Esophagus muscularis mucosa (tissue), 3 donors: ENCODE measurements around the gene ATP1A2.

Experiments used
- POLR2A ChIP-seq: fragments of 450-650 bp; IDR thresholded peaks from one replicate; pipeline ENCODE4 v1.6.1; 2017; ENCODE audit warnings: antibody characterized with exemption, moderate library complexity, mild to moderate bottlenecking, low read depth
- TF ChIP-seq, protein P1 (sequence below), 3 experiments: fragments of 200-600 bp in 2 of 3; fragments of 450-650 bp in 1 of 3; sonication (generic) in 2 of 3; IDR thresholded peaks; one replicate each; pipeline ENCODE4 v1.5.1; 2017 to 2019; ENCODE audit warnings: antibody characterized with exemption in 3 of 3, mild to moderate bottlenecking in 2 of 3, moderate library complexity in 1 of 3

- TF ChIP-seq, protein P1, sequence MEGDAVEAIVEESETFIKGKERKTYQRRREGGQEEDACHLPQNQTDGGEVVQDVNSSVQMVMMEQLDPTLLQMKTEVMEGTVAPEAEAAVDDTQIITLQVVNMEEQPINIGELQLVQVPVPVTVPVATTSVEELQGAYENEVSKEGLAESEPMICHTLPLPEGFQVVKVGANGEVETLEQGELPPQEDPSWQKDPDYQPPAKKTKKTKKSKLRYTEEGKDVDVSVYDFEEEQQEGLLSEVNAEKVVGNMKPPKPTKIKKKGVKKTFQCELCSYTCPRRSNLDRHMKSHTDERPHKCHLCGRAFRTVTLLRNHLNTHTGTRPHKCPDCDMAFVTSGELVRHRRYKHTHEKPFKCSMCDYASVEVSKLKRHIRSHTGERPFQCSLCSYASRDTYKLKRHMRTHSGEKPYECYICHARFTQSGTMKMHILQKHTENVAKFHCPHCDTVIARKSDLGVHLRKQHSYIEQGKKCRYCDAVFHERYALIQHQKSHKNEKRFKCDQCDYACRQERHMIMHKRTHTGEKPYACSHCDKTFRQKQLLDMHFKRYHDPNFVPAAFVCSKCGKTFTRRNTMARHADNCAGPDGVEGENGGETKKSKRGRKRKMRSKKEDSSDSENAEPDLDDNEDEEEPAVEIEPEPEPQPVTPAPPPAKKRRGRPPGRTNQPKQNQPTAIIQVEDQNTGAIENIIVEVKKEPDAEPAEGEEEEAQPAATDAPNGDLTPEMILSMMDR (IDR thresholded peaks at IDR 0.05), result no peak
- TF ChIP-seq POLR2A, result no peak
These were observed 28.1 kb downstream of the ATP1A2 start for GRCh38 chr1:160143695-160144094.
